Smooth muscle cell (in vitro differentiated cells): ENCODE data around the gene SH3PXD2A. TPM values are rescaled to one million over a fixed set of nuclear protein-coding genes. Genes with fewer than 3 reads are reported as not detected.

Experiments
- DNase-seq: peaks from one replicate; lab custom pipeline; 2025; ENCODE audit not compliant: unreplicated experiment; lab: John Stamatoyannopoulos, UW
- H2AFZ ChIP-seq: fragments of 200-600 bp; sonication (generic); 2 replicates; pipeline ENCODE4 v1.6.0; 2016; ENCODE audit warnings: antibody characterized with exemption, low read depth, mild to moderate bottlenecking
- H3F3A ChIP-seq: fragments of 200-600 bp; sonication (generic); 2 replicates; pipeline ENCODE4 v1.6.0; 2017; ENCODE audit warnings: antibody characterized with exemption, low read depth
- H3K27ac ChIP-seq: fragments of 200-600 bp; sonication (generic); 2 replicates; pipeline ENCODE4 v1.5.1; 2016; ENCODE audit warnings: low read depth, mild to moderate bottlenecking
- H3K27me3 ChIP-seq: fragments of 200-600 bp; sonication (generic); 2 replicates; pipeline ENCODE4 v1.6.1; 2016; ENCODE audit warnings: low read depth, mild to moderate bottlenecking
- H3K36me3 ChIP-seq: fragments of 200-600 bp; sonication (generic); 2 replicates; pipeline ENCODE4 v1.5.1; 2016; ENCODE audit warnings: low read depth
- H3K4me1 ChIP-seq: fragments of 200-600 bp; sonication (generic); 2 replicates; pipeline ENCODE4 v1.5.1; 2016; ENCODE audit warnings: low read depth
- H3K4me2 ChIP-seq: fragments of 200-600 bp; sonication (generic); 2 replicates; pipeline ENCODE4 v1.6.0; 2016; ENCODE audit warnings: mild to moderate bottlenecking
- H3K4me3 ChIP-seq: fragments of 200-600 bp; sonication (generic); 2 replicates; pipeline ENCODE4 v1.5.1; 2016; ENCODE audit warnings: mild to moderate bottlenecking
- H3K79me2 ChIP-seq: fragments of 200-600 bp; sonication (generic); 2 replicates; pipeline ENCODE4 v1.6.0; 2016; ENCODE audit warnings: low read depth, mild to moderate bottlenecking
- H3K9ac ChIP-seq: fragments of 200-600 bp; sonication (generic); 2 replicates; pipeline ENCODE4 v1.6.0; 2016; ENCODE audit warnings: low read depth
- H3K9me3 ChIP-seq: fragments of 200-600 bp; sonication (generic); replicated peaks from 2 replicates; pipeline ENCODE4 v1.5.1; 2016; ENCODE audit warnings: low read depth
- H4K20me1 ChIP-seq: fragments of 200-600 bp; sonication (generic); 2 replicates; pipeline ENCODE4 v1.6.0; 2016; ENCODE audit warnings: low read depth
- WGBS: methylation state at CpG from one replicate; pipeline ENCODE4 v1.1.7; 2016; ENCODE audit warnings: low lambda C conversion rate; 5-methylcytosine and 5-hydroxymethylcytosine counted together
- polyA plus RNA-seq: library from polyadenylated mRNA; unstranded; fragments of >200 nt; fragmentation: Nextera tagmentation; extraction: Ambion mirVana; gene quantifications from 2 replicates; pipeline ENCODE4 v1.2.1, GENCODE V29; 2016
- total RNA-seq: library from RNA; depleted of rRNA; stranded (reverse); fragments of >200 nt; gene quantifications from 2 replicates; pipeline ENCODE4 v1.2.3, GENCODE V29; 2014
- TF ChIP-seq, protein P1 (sequence below): fragments of 200-600 bp; sonication (generic); IDR thresholded peaks from 2 replicates; pipeline ENCODE4 v1.5.1; 2017; ENCODE audit warnings: borderline replicate concordance, mild to moderate bottlenecking, antibody characterized with exemption; ENCODE audit not compliant: insufficient read depth, poor library complexity, severe bottlenecking

Gene SH3PXD2A
- total and polyA plus RNA-seq, 2 experiments from 2014 or later = 30.1 to 37.9 TPM

DNA sequence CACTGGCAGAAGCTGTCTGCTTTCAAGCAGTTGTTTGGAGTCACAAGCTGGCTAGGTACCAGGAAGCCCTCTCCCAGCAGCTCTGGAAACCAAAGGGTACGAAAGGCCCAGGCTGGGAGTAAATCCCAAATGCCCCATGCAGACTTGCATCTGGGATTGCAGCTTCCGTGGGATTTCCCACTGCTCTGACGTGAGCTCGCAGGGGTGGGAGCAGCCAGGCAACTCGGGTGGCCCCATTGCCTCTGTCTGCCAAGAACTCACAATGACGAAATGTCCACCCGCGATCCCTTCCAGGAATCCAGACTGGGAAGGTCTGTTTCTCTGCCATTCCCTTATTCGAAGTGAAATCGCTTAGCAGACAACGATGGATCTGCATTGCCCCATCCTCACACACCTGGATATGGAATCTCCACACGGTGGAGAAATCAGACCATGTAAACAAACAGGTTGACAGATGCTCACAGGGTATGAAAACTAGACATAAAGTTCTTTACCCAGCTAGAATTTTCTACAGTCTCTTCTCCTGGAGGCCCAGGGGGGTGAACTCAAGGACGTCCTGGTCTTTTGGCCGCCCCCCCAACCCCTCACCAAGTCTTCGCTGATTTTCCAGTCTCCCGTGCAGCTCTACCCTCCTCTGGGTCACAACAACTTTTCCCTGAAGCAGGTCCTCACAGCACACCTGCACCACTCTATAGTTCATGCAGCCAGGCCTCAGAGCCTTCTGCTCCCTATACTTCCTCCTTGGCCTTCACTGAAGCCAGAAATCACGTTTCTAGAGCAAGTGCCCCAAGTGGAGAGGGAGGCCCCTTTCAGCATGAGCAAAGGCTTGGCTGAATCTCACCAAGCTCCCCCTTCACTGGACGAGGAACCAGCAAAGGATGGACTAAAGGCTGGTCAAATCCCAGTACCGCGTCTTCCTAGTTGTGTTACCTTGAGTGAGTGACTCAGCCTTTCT is 20.0 kb downstream of the SH3PXD2A start:
- Histone ChIP-seq H3K27me3 (no peaks in the 10 kb centered on the region), H2AFZ (no peak overlapping the region), H4K20me1 (peaks cover 96% of the 10 kb centered on the region), H3K4me1 (peaks cover 39% of the 10 kb centered on the region), H3K9ac (peak overlapping the region; percentile 53), H3K9me3 (no peaks in the 10 kb centered on the region), H3K27ac (peak overlapping the region; percentile 89), H3K4me2 (peak overlapping the region; percentile 65), H3F3A (peaks cover 28% of the 10 kb centered on the region), H3K36me3 (no peaks in the 10 kb centered on the region), H3K4me3 (no peak overlapping the region), H3K79me2 (peaks cover 98% of the 10 kb centered on the region)
- TF ChIP-seq, protein P1, sequence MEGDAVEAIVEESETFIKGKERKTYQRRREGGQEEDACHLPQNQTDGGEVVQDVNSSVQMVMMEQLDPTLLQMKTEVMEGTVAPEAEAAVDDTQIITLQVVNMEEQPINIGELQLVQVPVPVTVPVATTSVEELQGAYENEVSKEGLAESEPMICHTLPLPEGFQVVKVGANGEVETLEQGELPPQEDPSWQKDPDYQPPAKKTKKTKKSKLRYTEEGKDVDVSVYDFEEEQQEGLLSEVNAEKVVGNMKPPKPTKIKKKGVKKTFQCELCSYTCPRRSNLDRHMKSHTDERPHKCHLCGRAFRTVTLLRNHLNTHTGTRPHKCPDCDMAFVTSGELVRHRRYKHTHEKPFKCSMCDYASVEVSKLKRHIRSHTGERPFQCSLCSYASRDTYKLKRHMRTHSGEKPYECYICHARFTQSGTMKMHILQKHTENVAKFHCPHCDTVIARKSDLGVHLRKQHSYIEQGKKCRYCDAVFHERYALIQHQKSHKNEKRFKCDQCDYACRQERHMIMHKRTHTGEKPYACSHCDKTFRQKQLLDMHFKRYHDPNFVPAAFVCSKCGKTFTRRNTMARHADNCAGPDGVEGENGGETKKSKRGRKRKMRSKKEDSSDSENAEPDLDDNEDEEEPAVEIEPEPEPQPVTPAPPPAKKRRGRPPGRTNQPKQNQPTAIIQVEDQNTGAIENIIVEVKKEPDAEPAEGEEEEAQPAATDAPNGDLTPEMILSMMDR = no peak
- WGBS = 53% methylated on average over 20 of the region's 20 CpGs
- peak; percentile 37 for DNase-seq

DNA sequence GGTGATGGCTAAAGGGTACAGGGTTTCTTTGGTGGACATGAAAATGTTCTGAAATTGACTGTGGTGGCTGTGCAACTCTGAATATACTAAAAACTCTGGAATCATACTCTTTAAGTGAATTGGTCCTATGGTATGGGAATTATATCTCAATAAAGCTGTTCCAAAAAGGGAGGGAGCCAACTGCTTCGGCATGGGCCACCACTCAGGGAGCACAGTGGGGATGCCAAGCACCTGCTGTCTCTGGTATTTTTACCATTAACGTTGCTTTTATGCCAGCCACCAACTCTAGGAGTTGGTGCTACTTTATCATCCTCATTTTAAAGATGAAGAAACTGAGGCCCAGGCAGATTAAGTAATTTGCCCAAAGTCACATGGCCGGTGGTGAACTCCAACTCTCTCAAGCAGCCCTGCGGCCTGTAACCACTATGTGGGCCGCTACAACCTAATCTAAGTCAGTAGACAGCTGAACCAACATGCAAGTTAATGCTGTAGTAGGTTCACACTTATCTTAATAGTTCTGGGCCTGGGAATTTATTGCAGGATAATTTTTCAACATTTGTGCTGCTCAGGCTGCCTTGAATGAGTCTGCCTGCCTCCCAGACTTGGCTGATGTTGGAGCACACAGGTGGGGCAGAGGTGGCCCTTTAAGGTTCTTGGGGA is 20.8 kb downstream of the SH3PXD2A start:
- peak overlapping the region; percentile 89 for H3K27ac ChIP-seq
- H3K4me1 ChIP-seq = peaks cover 39% of the 10 kb centered on the region

GRCh38 chr10:103833731-103834365 is 21.5 kb downstream of the SH3PXD2A start:
- H3K4me1 ChIP-seq = peaks cover 45% of the 10 kb centered on the region
- no peaks in the 10 kb centered on the region for H3K36me3 ChIP-seq
- DNase-seq = no peak
- H3K4me2 ChIP-seq = peak overlapping the region; percentile 27
- peaks cover 96% of the 10 kb centered on the region for H4K20me1 ChIP-seq
- H3K9ac ChIP-seq = no peak overlapping the region
- no peaks in the 10 kb centered on the region for H3K9me3 ChIP-seq
- 52% methylated on average over 5 of the region's 5 CpGs for WGBS
- peaks cover 96% of the 10 kb centered on the region for H3K79me2 ChIP-seq
- peak overlapping the region; percentile 89 for H3K27ac ChIP-seq
- H2AFZ ChIP-seq = no peak overlapping the region
- no peak overlapping the region for H3K4me3 ChIP-seq
- H3K27me3 ChIP-seq = no peaks in the 10 kb centered on the region
- TF ChIP-seq, protein P1 = no peak
- peaks cover 36% of the 10 kb centered on the region for H3F3A ChIP-seq

More for the DNA sequence above, 20.8 kb downstream of the SH3PXD2A start:
- peak overlapping the region; percentile 48 for H3K9ac ChIP-seq
- no peaks in the 10 kb centered on the region for H3K36me3 ChIP-seq
- no peaks in the 10 kb centered on the region for H3K27me3 ChIP-seq
- no peak overlapping the region for H2AFZ ChIP-seq
- peak overlapping the region; percentile 65 for H3K4me2 ChIP-seq
- DNase-seq = no peak
- peaks cover 96% of the 10 kb centered on the region for H3K79me2 ChIP-seq
- H3K9me3 ChIP-seq = no peaks in the 10 kb centered on the region
- WGBS = 47% methylated on average over 5 of the region's 5 CpGs
- TF ChIP-seq, protein P1 = no peak
- H4K20me1 ChIP-seq = peaks cover 96% of the 10 kb centered on the region
- no peak overlapping the region for H3K4me3 ChIP-seq
- H3F3A ChIP-seq = peaks cover 31% of the 10 kb centered on the region
